OCI-LY7 (cell line): ENCODE measurements around the gene DSCAM. TPM values are rescaled to one million over a fixed set of nuclear protein-coding genes. Genes with fewer than 3 reads are reported as not detected.

Experiments used
- BruUV-seq: library from RNA; stranded (reverse); fragments of 400-500 nt; replicated peaks from 2 replicates; lab custom pipeline; 2021; lab: Mats Ljungman, UMichigan
- CTCF ChIA-PET: fragments of 300-600 bp; sonication (Branson Sonifier 250); formaldehyde crosslinking; loops from one replicate; lab custom pipeline; 2022; ENCODE audit warnings: antibody characterized with exemption; ENCODE audit not compliant: unreplicated experiment; lab: Charles Lee
- POLR2A ChIA-PET: fragments of 300-600 bp; sonication (Branson Sonifier 250); formaldehyde crosslinking; loops from one replicate; lab custom pipeline; 2022; ENCODE audit warnings: antibody characterized with exemption; lab: Charles Lee
- DNase-seq: peaks from one replicate; pipeline ENCODE4 v3.0.0-alpha.2; 2015; ENCODE audit warnings: low spot score
- H2AFZ ChIP-seq: fragments of 200-600 bp; sonication (generic), shearing (Covaris generic); 2 replicates; pipeline ENCODE4 v1.6.1; 2014; ENCODE audit warnings: mild to moderate bottlenecking, antibody characterized with exemption, low read length, moderate library complexity
- H3K27ac ChIP-seq: fragments of 200-600 bp; sonication (generic); 2 replicates; pipeline ENCODE4 v1.5.1; 2014; ENCODE audit warnings: mixed run types, low read depth, mild to moderate bottlenecking, moderate library complexity, low read length, inconsistent platforms; ENCODE audit not compliant: poor library complexity, severe bottlenecking
- H3K36me3 ChIP-seq: fragments of 200-600 bp; sonication (generic); 2 replicates; pipeline ENCODE4 v1.6.1; 2014; ENCODE audit warnings: mild to moderate bottlenecking, antibody characterized with exemption, low read length, moderate library complexity, mixed read lengths; ENCODE audit not compliant: insufficient read depth
- H3K4me1 ChIP-seq: fragments of 200-600 bp; sonication (generic); 2 replicates; pipeline ENCODE4 v1.5.1; 2014; ENCODE audit warnings: mild to moderate bottlenecking, low read length; ENCODE audit not compliant: insufficient read depth, poor library complexity, severe bottlenecking
- H3K4me2 ChIP-seq: fragments of 200-600 bp; sonication (generic); 2 replicates; pipeline ENCODE4 v1.6.1; 2014; ENCODE audit warnings: mild to moderate bottlenecking, low read length
- H3K4me3 ChIP-seq: fragments of 200-600 bp; sonication (generic); 2 replicates; pipeline ENCODE4 v1.5.1; 2014; ENCODE audit warnings: mild to moderate bottlenecking, low read depth, low read length; ENCODE audit not compliant: poor library complexity, severe bottlenecking
- H3K79me2 ChIP-seq: fragments of 200-600 bp; sonication (generic); 2 replicates; pipeline ENCODE4 v1.6.1; 2016; ENCODE audit warnings: low read depth, mild to moderate bottlenecking, low read length, moderate library complexity, mixed read lengths; ENCODE audit not compliant: insufficient read depth
- H3K9me2 ChIP-seq: fragments of 200-600 bp; sonication (generic); 2 replicates; pipeline ENCODE4 v1.6.1; 2016; ENCODE audit warnings: mild to moderate bottlenecking, low read length, mixed read lengths; ENCODE audit not compliant: insufficient read depth
- H3K9me3 ChIP-seq: fragments of 200-600 bp; sonication (generic); 2 replicates; pipeline ENCODE4 v1.6.1; 2014; ENCODE audit warnings: mild to moderate bottlenecking, mixed run types, low read length, mixed read lengths
- H4K20me1 ChIP-seq: fragments of 200-600 bp; sonication (generic); 2 replicates; pipeline ENCODE4 v1.6.1; 2014; ENCODE audit warnings: mild to moderate bottlenecking, antibody characterized with exemption, low read length, moderate library complexity, mixed read lengths; ENCODE audit not compliant: insufficient read depth
- CTCF ChIP-seq: fragments of 200-600 bp; sonication (generic); conservative IDR thresholded peaks from 2 replicates; pipeline ENCODE4 v1.5.1; 2014; ENCODE audit warnings: mild to moderate bottlenecking, antibody characterized with exemption, low read length, moderate library complexity, mixed read lengths
- EZH2phosphoT487 ChIP-seq: fragments of 200-600 bp; sonication (generic); IDR thresholded peaks from 2 replicates; pipeline ENCODE4 v1.6.1; 2018; ENCODE audit warnings: low read depth, borderline replicate concordance, mild to moderate bottlenecking, mixed run types, antibody characterized with exemption, low read length, moderate library complexity, mixed read lengths
- intact Hi-C: fragments of 100-400 bp; cut with micrococcal nuclease; formaldehyde crosslinking; loops from one replicate; pipeline ENCODE4 v1.10.0; 2022; ENCODE audit not compliant: unreplicated experiment
- total RNA-seq, 2 experiments: library from RNA; depleted of rRNA in 1 of 2; stranded (reverse); fragments of >200 nt in 1 of 2; shearing (Covaris generic) in 1 of 2; gene quantifications; 2 replicates each; pipeline ENCODE4 v1.2.3, GENCODE V29; 2014 to 2022

DSCAM gene
- total RNA-seq, 2 experiments from 2014 or later: not detected

- no peak overlapping the region for H2AFZ ChIP-seq
- H3K27ac ChIP-seq: no peak overlapping the region
- no TSS peak for BruUV-seq
- TF ChIP-seq CTCF (no peak), EZH2phosphoT487 (no peak)
- CTCF ChIA-PET: no interaction called here
- H3K9me2 ChIP-seq: no peaks in the 10 kb centered on the region
- no peaks in the 10 kb centered on the region for H4K20me1 ChIP-seq
- no peak for DNase-seq
- H3K36me3 ChIP-seq: no peaks in the 10 kb centered on the region
- H3K79me2 ChIP-seq: no peaks in the 10 kb centered on the region
- H3K4me2 ChIP-seq: no peak overlapping the region
- intact Hi-C loops: no loop called here
- peaks cover 10% of the 10 kb centered on the region; the same call in 1 of the 2 replicates for H3K9me3 ChIP-seq
- no peak overlapping the region for H3K4me3 ChIP-seq
- POLR2A ChIA-PET: no interaction called here
- no peaks in the 10 kb centered on the region for H3K4me1 ChIP-seq
Measured at GRCh38 chr21:40795313-40795712, 51.6 kb downstream of the DSCAM start.

GRCh38 chr21:40792691-40793456 lies 54.1 kb downstream of the DSCAM start:
- Histone ChIP-seq H3K79me2 (no peaks in the 10 kb centered on the region), H3K4me3 (no peak overlapping the region), H2AFZ (no peak overlapping the region), H3K9me3 (no peaks in the 10 kb centered on the region), H3K4me2 (no peak overlapping the region), H3K36me3 (no peaks in the 10 kb centered on the region), H4K20me1 (no peaks in the 10 kb centered on the region), H3K4me1 (no peaks in the 10 kb centered on the region), H3K9me2 (no peaks in the 10 kb centered on the region), H3K27ac (no peak overlapping the region)
- intact Hi-C loops: no loop called here
- no peak for DNase-seq
- POLR2A ChIA-PET: interaction anchor here (0.6 kb wide), 1 partner anchor 87 kb away, joined by 4 read pairs; no protein-coding TSS in a partner anchor
- CTCF ChIA-PET: no interaction called here
- TF ChIP-seq EZH2phosphoT487 (no peak), CTCF (no peak)
- BruUV-seq: no TSS peak

- H3K79me2 ChIP-seq: no peaks in the 10 kb centered on the region
- H2AFZ ChIP-seq: no peak overlapping the region
- H3K9me2 ChIP-seq: no peaks in the 10 kb centered on the region
- ChIA-PET CTCF (no interaction called here), POLR2A (interaction anchor here (0.7 kb wide), 1 partner anchor 28 kb away, joined by 3 read pairs; no protein-coding TSS in a partner anchor)
- H3K4me1 ChIP-seq: no peaks in the 10 kb centered on the region
- TF ChIP-seq CTCF: no peak
- TF ChIP-seq EZH2phosphoT487: no peak
- H4K20me1 ChIP-seq: no peaks in the 10 kb centered on the region
- DNase-seq: no peak
- H3K4me3 ChIP-seq: no peak overlapping the region
- no peak overlapping the region for H3K27ac ChIP-seq
- H3K36me3 ChIP-seq: no peaks in the 10 kb centered on the region
- H3K9me3 ChIP-seq: no peaks in the 10 kb centered on the region
- intact Hi-C loops: no loop called here
- BruUV-seq: no TSS peak
- H3K4me2 ChIP-seq: no peak overlapping the region
Measured at GRCh38 chr21:40788635-40789034, 58.3 kb downstream of the DSCAM start.
